HEK293 (cell line): ENCODE data around the gene NAV2.

Experiments
- CTCF ChIA-PET: fragments of 350-600 bp; formaldehyde crosslinking; extraction: SDS; loops from one replicate; lab custom pipeline; 2021; ENCODE audit warnings: antibody characterized with exemption; lab: Yijun Ruan, JAX
- POLR2A ChIA-PET: fragments of 300-600 bp; formaldehyde crosslinking; extraction: SDS; loops from one replicate; lab custom pipeline; 2020; ENCODE audit warnings: antibody characterized with exemption, inconsistent platforms; lab: Yijun Ruan, JAX
- H3K27ac ChIP-seq: fragments of 200-500 bp; sonication (Bioruptor generic); 2 replicates; pipeline ENCODE4 v1.5.1; 2014; ENCODE audit warnings: low read depth, low read length, control low read depth, inconsistent platforms; ENCODE audit errors: extremely low read depth
- H3K36me3 ChIP-seq, 2 experiments: fragments of 200-500 bp in 1 of 2; sonication (Bioruptor generic) in 1 of 2; 1 replicate in 1 of 2; 2 replicates in 1 of 2; pipeline ENCODE4 v1.5.1; 2014 to 2017; ENCODE audit warnings: inconsistent platforms in 2 of 2, low read length in 2 of 2; ENCODE audit not compliant: control insufficient read depth in 2 of 2, insufficient read depth in 1 of 2
- H3K4me1 ChIP-seq: fragments of 200-500 bp; sonication (Bioruptor generic); 2 replicates; pipeline ENCODE4 v1.5.1; 2014; ENCODE audit warnings: mild to moderate bottlenecking, low read length, inconsistent platforms; ENCODE audit not compliant: control insufficient read depth, insufficient read depth
- H3K4me3 ChIP-seq: 2 replicates; pipeline ENCODE4 v1.5.1; 2011; ENCODE audit warnings: low read depth, mild to moderate bottlenecking, control low read depth, low read length, moderate library complexity
- H3K9me3 ChIP-seq: fragments of 200-500 bp; sonication (Bioruptor generic); 2 replicates; pipeline ENCODE4 v1.5.1; 2014; ENCODE audit warnings: low read depth, low read length, inconsistent platforms; ENCODE audit not compliant: control insufficient read depth, insufficient read depth
- BCL11A ChIP-seq: fragments of 450-650 bp; formaldehyde crosslinking; IDR thresholded peaks from 2 replicates; pipeline ENCODE4 v1.5.1; 2016; ENCODE audit warnings: low read depth, missing biosample characterization, missing genetic modification characterization
- BCL11B ChIP-seq: fragments of 450-650 bp; formaldehyde crosslinking; IDR thresholded peaks from 2 replicates; pipeline ENCODE4 v1.5.1; 2016; ENCODE audit warnings: low read depth, missing biosample characterization, missing genetic modification characterization
- GFI1B ChIP-seq: fragments of 450-650 bp; formaldehyde crosslinking; IDR thresholded peaks from 2 replicates; pipeline ENCODE4 v1.5.1; 2016; ENCODE audit warnings: missing biosample characterization, missing genetic modification characterization
- GLI4 ChIP-seq: fragments of 450-650 bp; formaldehyde crosslinking; IDR thresholded peaks from 2 replicates; pipeline ENCODE4 v1.5.1; 2016; ENCODE audit warnings: missing biosample characterization, missing genetic modification characterization
- OSR2 ChIP-seq: fragments of 450-650 bp; formaldehyde crosslinking; IDR thresholded peaks from 2 replicates; pipeline ENCODE4 v1.5.1; 2016; ENCODE audit warnings: missing biosample characterization, missing genetic modification characterization
- RBAK ChIP-seq: fragments of 450-650 bp; formaldehyde crosslinking; IDR thresholded peaks from 2 replicates; pipeline ENCODE4 v1.5.1; 2016; ENCODE audit warnings: missing biosample characterization, missing genetic modification characterization
- SP3 ChIP-seq: fragments of 450-650 bp; formaldehyde crosslinking; IDR thresholded peaks from 2 replicates; pipeline ENCODE4 v1.5.1; 2016; ENCODE audit warnings: missing biosample characterization, missing genetic modification characterization
- ZBTB17 ChIP-seq: fragments of 450-650 bp; formaldehyde crosslinking; IDR thresholded peaks from 2 replicates; pipeline ENCODE4 v1.5.1; 2016; ENCODE audit warnings: missing biosample characterization, missing genetic modification characterization
- ZNF140 ChIP-seq: fragments of 450-650 bp; formaldehyde crosslinking; IDR thresholded peaks from 2 replicates; pipeline ENCODE4 v1.5.1; 2016; ENCODE audit warnings: missing biosample characterization, missing genetic modification characterization
- ZNF169 ChIP-seq: fragments of 450-650 bp; formaldehyde crosslinking; IDR thresholded peaks from 2 replicates; pipeline ENCODE4 v1.5.1; 2016; ENCODE audit warnings: missing biosample characterization, missing genetic modification characterization
- ZNF223 ChIP-seq: fragments of 450-650 bp; formaldehyde crosslinking; IDR thresholded peaks from 2 replicates; pipeline ENCODE4 v1.5.1; 2016; ENCODE audit warnings: missing biosample characterization, missing genetic modification characterization
- ZNF404 ChIP-seq: fragments of 450-650 bp; formaldehyde crosslinking; IDR thresholded peaks from 2 replicates; pipeline ENCODE4 v1.5.1; 2017; ENCODE audit warnings: missing biosample characterization, missing genetic modification characterization
- ZNF426 ChIP-seq: fragments of 450-650 bp; formaldehyde crosslinking; IDR thresholded peaks from 2 replicates; pipeline ENCODE4 v1.5.1; 2017; ENCODE audit warnings: missing biosample characterization, missing genetic modification characterization, mild to moderate bottlenecking, inconsistent platforms, moderate library complexity
- ZNF48 ChIP-seq: fragments of 450-650 bp; formaldehyde crosslinking; IDR thresholded peaks from 2 replicates; pipeline ENCODE4 v1.5.1; 2016; ENCODE audit warnings: missing biosample characterization, missing genetic modification characterization
- ZNF510 ChIP-seq: fragments of 450-650 bp; formaldehyde crosslinking; IDR thresholded peaks from 2 replicates; pipeline ENCODE4 v1.5.1; 2018; ENCODE audit warnings: mild to moderate bottlenecking, missing genetic modification characterization, missing biosample characterization; ENCODE audit not compliant: insufficient replicate concordance
- ZNF560 ChIP-seq: fragments of 450-650 bp; formaldehyde crosslinking; IDR thresholded peaks from 2 replicates; pipeline ENCODE4 v1.5.1; 2017; ENCODE audit warnings: missing biosample characterization, missing genetic modification characterization, borderline replicate concordance
- ZNF610 ChIP-seq: fragments of 450-650 bp; formaldehyde crosslinking; IDR thresholded peaks from 2 replicates; pipeline ENCODE4 v1.5.1; 2016; ENCODE audit warnings: missing biosample characterization, missing genetic modification characterization, borderline replicate concordance
- ZNF664 ChIP-seq: fragments of 450-650 bp; formaldehyde crosslinking; IDR thresholded peaks from 2 replicates; pipeline ENCODE4 v1.5.1; 2016; ENCODE audit warnings: missing biosample characterization, missing genetic modification characterization
- ZNF776 ChIP-seq: fragments of 450-650 bp; formaldehyde crosslinking; IDR thresholded peaks from 2 replicates; pipeline ENCODE4 v1.5.0; 2017; ENCODE audit warnings: missing biosample characterization, missing genetic modification characterization, borderline replicate concordance
- ZNF785 ChIP-seq: fragments of 450-650 bp; formaldehyde crosslinking; IDR thresholded peaks from 2 replicates; pipeline ENCODE4 v1.5.1; 2016; ENCODE audit warnings: missing biosample characterization, missing genetic modification characterization
- ZSCAN30 ChIP-seq: fragments of 450-650 bp; IDR thresholded peaks from 2 replicates; pipeline ENCODE4 v1.5.1; 2018; ENCODE audit warnings: missing biosample characterization, mild to moderate bottlenecking, missing genetic modification characterization, moderate library complexity
- TF ChIP-seq, protein P1 (sequence below): fragments of 450-650 bp; formaldehyde crosslinking; IDR thresholded peaks from 2 replicates; pipeline ENCODE4 v1.5.1; 2016; ENCODE audit warnings: missing biosample characterization, missing genetic modification characterization
- TF ChIP-seq, protein P2 (sequence below): fragments of 450-650 bp; formaldehyde crosslinking; IDR thresholded peaks from 2 replicates; pipeline ENCODE4 v1.5.1; 2016; ENCODE audit warnings: missing biosample characterization, missing genetic modification characterization
- TF ChIP-seq, protein P3 (sequence below): fragments of 450-650 bp; formaldehyde crosslinking; IDR thresholded peaks from 2 replicates; pipeline ENCODE4 v1.5.1; 2017; ENCODE audit warnings: missing biosample characterization, missing genetic modification characterization
- TF ChIP-seq, protein P4 (sequence below): fragments of 450-650 bp; formaldehyde crosslinking; IDR thresholded peaks from 2 replicates; pipeline ENCODE4 v1.5.1; 2017; ENCODE audit warnings: missing biosample characterization, missing genetic modification characterization
- TF ChIP-seq, protein P5 (sequence below): fragments of 450-650 bp; formaldehyde crosslinking; IDR thresholded peaks from 2 replicates; pipeline ENCODE4 v1.5.1; 2016; ENCODE audit warnings: missing biosample characterization, missing genetic modification characterization

The NAV2 gene

DNA sequence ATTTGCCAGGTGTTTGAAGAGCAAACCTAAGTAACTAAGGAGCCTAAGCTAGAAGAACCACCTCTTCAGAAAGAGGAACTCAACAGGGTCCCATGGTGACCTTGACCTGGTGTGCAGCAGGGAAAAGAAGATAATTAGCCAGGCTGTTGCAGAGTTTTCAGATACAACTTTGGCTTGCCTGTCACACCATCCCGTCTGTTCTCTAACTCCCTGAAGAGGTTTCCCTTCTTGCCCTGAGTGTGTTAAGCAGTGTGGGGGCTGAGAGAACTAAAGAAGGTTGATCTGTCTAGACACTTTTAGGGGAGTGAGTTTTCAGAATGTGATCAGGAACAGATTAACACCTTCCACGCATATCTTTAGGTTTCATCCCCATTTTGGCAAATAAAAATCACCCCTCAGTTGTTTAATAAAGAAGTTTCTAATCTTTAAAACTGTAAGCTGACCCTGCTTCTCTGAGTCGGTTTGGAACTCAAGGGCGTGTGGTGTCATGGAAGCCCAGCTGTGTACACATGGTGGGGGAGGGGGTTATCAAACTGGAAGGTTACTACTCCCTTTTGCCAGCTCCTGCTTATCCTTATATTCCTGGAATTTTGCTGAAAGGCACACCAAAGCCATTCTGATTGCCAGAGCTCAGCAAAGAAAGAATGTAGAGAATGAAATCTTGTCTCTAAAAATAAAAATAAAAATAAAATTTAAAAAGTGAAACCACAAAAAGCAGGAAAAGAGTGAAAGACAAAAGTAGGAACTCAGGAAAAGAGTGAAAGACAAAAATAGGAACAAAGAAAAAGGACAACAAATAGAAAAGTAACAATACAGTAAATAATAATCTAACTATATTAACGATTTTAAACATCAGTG is 377.4 kb downstream of the NAV2 start:
- peaks cover 0 to 56% of the 10 kb centered on the region in 2 experiments; a peak in 1 of 3 replicates for H3K36me3 ChIP-seq
- no peaks in the 10 kb centered on the region for H3K9me3 ChIP-seq
- ChIA-PET CTCF (interaction anchor here (0.6 to 1.5 kb wide), 3 partner anchors 38 to 187 kb away, joined by 3 to 4 read pairs (median 3); no protein-coding TSS in a partner anchor), POLR2A (no interaction called here)
- H3K27ac ChIP-seq = no peak overlapping the region
- TF ChIP-seq, protein P1, sequence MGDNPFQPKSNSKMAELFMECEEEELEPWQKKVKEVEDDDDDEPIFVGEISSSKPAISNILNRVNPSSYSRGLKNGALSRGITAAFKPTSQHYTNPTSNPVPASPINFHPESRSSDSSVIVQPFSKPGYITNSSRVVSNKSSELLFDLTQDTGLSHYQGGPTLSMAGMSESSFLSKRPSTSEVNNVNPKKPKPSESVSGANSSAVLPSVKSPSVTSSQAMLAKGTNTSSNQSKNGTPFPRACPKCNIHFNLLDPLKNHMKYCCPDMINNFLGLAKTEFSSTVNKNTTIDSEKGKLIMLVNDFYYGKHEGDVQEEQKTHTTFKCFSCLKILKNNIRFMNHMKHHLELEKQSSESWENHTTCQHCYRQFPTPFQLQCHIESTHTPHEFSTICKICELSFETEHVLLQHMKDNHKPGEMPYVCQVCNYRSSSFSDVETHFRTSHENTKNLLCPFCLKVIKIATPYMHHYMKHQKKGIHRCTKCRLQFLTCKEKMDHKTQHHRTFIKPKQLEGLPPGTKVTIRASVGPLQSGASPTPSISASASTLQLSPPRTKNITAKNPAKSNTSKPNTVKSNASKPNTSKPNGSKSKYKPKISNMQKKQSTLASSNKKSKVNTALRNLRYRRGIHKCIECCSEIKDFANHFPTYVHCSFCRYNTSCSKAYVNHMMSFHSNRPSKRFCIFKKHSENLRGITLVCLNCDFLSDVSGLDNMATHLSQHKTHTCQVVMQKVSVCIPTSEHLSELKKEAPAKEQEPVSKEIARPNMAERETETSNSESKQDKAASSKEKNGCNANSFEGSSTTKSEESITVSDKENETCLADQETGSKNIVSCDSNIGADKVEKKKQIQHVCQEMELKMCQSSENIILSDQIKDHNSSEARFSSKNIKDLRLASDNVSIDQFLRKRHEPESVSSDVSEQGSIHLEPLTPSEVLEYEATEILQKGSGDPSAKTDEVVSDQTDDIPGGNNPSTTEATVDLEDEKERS = no peak
- TF ChIP-seq BCL11A (no peak), ZNF664 (tag by site-specific recombination) (no peak), ZBTB17 (tag by site-specific recombination) (no peak), ZNF223 (tag by site-specific recombination) (no peak), GFI1B (tag by site-specific recombination) (no peak), ZNF426 (tag by site-specific recombination) (no peak), BCL11B (tag by site-specific recombination) (no peak), OSR2 (tag by site-specific recombination) (no peak), ZSCAN30 (no peak), SP3 (tag by site-specific recombination) (no peak), ZNF48 (tag by site-specific recombination) (no peak), ZNF560 (tag by site-specific recombination) (no peak), RBAK (tag by site-specific recombination) (no peak), ZNF785 (tag by site-specific recombination) (no peak), ZNF404 (no peak)
- TF ChIP-seq, protein P2, sequence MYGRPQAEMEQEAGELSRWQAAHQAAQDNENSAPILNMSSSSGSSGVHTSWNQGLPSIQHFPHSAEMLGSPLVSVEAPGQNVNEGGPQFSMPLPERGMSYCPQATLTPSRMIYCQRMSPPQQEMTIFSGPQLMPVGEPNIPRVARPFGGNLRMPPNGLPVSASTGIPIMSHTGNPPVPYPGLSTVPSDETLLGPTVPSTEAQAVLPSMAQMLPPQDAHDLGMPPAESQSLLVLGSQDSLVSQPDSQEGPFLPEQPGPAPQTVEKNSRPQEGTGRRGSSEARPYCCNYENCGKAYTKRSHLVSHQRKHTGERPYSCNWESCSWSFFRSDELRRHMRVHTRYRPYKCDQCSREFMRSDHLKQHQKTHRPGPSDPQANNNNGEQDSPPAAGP (tag by site-specific recombination) = no peak
- TF ChIP-seq, protein P3, sequence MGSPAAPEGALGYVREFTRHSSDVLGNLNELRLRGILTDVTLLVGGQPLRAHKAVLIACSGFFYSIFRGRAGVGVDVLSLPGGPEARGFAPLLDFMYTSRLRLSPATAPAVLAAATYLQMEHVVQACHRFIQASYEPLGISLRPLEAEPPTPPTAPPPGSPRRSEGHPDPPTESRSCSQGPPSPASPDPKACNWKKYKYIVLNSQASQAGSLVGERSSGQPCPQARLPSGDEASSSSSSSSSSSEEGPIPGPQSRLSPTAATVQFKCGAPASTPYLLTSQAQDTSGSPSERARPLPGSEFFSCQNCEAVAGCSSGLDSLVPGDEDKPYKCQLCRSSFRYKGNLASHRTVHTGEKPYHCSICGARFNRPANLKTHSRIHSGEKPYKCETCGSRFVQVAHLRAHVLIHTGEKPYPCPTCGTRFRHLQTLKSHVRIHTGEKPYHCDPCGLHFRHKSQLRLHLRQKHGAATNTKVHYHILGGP (tag by site-specific recombination) = no peak
- H3K4me1 ChIP-seq = no peaks in the 10 kb centered on the region
- H3K4me3 ChIP-seq = no peak overlapping the region

DNA sequence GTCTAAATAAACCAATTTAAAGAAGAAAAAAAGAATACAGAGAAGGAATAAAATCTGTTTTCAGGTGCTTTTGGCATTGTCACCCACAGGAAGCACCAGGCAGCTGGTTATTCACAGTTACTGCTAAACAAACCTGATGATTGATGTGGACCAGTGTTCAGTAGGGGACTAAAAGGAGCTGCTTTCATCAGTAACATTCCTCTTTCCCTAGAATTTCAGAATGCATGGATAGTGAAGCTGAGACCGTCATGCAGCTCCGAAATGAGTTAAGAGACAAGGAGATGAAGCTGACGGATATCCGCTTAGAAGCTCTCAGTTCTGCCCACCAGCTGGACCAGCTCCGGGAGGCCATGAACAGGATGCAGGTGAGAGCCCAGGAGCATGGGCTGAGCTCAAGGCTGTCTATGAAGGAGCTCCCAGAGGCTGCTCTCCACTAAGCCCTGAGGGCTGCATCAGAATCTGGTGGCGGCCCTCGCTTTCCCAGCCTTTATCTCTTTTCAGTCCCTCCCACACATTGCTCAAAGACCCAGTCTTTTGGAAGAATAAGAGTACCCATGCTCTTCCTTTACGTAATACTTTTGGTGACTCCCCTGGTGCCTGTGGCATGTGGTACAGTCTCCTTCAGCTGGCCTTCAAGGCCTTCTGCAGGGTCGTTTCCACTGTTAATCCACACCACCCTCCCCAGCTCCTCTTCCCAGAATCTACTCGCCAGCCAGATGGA is 378.2 kb downstream of the NAV2 start:
- CTCF ChIA-PET = interaction anchor here (0.6 to 1.5 kb wide), 3 partner anchors 17 to 188 kb away, joined by 3 to 4 read pairs (median 3); no protein-coding TSS in a partner anchor
- Histone ChIP-seq H3K36me3 (peaks cover 0 to 56% of the 10 kb centered on the region in 2 experiments; a peak in 1 of 3 replicates), H3K9me3 (no peaks in the 10 kb centered on the region), H3K4me3 (no peak overlapping the region), H3K4me1 (no peaks in the 10 kb centered on the region), H3K27ac (no peak overlapping the region)
- POLR2A ChIA-PET = no interaction called here
- TF ChIP-seq, protein P4, sequence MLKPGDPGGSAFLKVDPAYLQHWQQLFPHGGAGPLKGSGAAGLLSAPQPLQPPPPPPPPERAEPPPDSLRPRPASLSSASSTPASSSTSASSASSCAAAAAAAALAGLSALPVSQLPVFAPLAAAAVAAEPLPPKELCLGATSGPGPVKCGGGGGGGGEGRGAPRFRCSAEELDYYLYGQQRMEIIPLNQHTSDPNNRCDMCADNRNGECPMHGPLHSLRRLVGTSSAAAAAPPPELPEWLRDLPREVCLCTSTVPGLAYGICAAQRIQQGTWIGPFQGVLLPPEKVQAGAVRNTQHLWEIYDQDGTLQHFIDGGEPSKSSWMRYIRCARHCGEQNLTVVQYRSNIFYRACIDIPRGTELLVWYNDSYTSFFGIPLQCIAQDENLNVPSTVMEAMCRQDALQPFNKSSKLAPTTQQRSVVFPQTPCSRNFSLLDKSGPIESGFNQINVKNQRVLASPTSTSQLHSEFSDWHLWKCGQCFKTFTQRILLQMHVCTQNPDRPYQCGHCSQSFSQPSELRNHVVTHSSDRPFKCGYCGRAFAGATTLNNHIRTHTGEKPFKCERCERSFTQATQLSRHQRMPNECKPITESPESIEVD (tag by site-specific recombination) = no peak
- no peak for TF ChIP-seq GLI4
- no peak for TF ChIP-seq ZNF610 (tag by site-specific recombination)
- TF ChIP-seq ZNF169 (tag by site-specific recombination) = no peak
- no peak for TF ChIP-seq ZNF510 (tag by site-specific recombination)
- TF ChIP-seq ZNF140 = no peak
- no peak for TF ChIP-seq OSR2 (tag by site-specific recombination)
- TF ChIP-seq, protein P5, sequence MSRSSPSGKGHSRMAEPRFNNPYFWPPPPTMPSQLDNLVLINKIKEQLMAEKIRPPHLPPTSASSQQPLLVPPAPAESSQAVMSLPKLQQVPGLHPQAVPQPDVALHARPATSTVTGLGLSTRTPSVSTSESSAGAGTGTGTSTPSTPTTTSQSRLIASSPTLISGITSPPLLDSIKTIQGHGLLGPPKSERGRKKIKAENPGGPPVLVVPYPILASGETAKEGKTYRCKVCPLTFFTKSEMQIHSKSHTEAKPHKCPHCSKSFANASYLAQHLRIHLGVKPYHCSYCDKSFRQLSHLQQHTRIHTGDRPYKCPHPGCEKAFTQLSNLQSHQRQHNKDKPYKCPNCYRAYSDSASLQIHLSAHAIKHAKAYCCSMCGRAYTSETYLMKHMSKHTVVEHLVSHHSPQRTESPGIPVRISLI = no peak
- TF ChIP-seq ZNF776 (tag by site-specific recombination) = no peak
